T-helper 22 cell (primary cell): ENCODE results near the gene THSD7B.
"Not testable (repeated sequence)": the region's sequence is repeated elsewhere in the genome, so short reads cannot be mapped to it uniquely, and the experiment has no call there.

Source experiments
- DNase-seq: peaks from one replicate; pipeline ENCODE4 v3.0.0-alpha.2; 2020; ENCODE audit warnings: low read depth

The THSD7B gene

DNA sequence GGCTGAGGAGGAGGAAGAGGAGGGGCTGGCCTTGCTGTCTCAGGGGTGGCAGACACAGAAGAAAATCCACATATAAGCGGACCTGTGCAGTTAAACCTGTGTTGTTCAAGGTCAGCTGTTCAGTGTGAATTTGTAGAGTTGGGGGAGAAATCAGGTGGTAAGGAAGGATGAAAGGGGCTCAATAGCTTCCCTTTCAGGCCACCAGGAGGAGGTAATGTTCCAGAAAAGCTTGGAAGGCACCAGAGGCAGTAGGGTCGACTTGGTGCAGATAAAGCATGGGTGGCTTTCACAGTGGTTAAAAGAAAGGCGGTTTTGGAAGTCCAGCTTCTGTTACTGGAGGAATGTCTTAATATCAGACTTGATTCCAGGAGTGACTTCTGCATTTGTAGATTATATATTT lies 167.4 kb downstream of the THSD7B start:
- DNase-seq = no peak

DNA sequence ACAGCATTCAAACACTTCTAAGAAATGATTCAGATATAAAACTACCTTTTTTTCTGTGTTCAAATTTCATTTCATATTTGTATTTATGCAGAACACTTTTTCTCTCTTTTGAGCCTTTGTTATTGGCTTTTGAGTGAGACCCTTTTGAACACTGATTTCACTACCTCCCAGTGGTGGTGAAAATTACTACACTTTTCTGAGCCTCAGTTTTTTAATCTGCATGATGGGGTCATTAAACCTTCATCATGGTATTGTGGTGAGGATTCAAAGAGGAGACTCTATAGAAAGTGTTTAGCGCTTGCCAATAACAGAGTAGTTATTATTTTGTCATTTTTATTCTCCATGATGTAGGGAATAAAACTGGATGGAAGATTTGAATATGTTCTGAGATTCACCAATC lies 169.8 kb downstream of the THSD7B start:
- no peak for DNase-seq

DNA sequence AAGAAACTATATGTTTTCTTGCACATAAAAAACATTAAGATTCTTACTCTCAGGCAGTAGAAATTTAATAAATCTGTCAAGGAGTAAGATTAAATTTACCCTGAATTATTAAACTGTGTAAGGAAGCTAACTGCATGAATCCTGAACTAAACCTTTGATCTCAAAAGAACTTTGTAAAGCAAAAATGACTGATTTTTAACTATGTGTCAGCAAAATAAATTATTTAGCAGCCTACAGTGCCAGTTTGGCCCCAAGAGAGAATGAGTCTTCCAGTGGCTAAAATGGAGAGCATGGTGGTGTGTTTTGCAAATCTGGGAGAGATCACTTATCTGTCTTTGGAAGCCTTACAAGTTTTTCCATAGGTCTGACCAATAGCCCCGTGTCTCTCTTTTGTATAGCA lies 190.7 kb downstream of the THSD7B start:
- no peak for DNase-seq

DNA sequence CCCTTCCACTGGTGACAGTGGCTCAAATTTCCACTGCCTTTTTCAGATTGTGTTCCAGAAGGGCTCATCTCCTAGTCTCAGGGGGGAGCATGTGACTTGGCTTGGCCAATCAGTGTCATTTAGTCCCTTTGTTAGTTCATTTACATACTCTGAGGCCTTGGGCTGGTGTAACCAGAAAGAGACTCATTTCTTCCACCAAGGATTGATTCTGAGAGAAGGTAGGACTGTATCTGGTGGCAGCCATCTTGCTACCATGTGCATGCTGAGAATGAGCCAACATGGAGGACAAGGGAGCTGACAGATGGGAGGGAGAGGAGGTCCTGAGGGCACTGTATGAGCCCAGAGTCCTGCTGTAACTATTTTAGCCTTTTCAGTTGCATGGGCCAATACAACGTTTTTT lies 191.7 kb downstream of the THSD7B start:
- DNase-seq = no peak

DNA sequence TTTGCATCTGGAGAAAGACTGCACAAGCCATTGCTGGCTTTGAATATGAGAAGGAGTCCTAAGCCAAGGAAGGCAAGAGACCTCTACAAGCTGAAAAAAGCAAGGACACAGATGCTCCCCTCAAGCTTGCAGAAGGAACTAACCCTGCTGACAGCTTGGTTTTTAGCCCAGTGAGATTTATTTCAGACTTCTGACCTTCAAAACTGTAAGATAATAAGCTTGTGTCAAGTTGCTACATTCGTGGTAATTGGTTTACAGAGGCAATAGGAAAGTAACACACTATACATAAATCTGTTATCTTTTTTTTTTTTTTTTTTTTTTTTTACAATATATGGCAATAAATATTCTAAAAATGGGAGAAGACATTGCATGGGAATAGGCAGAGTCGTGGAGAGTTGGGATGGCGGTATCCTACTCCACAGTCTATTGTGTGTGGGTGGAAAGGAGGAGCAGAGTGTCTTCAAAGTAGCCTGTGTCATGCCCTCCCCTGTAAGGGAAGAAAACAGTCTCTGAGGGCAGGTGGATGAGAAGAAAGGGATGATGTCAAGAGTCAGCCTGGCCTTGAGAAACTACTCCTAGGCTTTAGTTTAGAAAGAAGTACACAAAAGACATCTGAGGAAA lies 196.9 kb downstream of the THSD7B start:
- DNase-seq = no peak

DNA sequence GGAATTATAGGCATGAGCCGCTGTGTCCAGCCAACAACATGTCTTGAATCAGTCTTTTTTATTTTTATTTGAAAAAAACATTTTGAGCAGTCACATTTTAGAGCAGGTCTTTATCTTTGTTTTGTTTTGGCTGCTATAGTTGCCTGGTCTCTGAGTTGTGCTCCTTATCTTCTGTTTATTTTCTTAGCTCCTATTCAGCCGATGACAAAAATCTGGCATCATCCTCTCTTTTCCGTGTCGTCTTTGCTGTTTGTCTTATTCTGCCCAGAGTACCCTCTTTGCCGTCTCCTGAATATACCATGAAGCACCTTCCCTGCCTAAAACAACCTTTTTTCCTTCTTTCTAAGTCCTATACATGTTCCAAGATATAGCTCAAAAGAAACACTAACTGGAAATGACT lies 201.1 kb downstream of the THSD7B start:
- DNase-seq = no peak

DNA sequence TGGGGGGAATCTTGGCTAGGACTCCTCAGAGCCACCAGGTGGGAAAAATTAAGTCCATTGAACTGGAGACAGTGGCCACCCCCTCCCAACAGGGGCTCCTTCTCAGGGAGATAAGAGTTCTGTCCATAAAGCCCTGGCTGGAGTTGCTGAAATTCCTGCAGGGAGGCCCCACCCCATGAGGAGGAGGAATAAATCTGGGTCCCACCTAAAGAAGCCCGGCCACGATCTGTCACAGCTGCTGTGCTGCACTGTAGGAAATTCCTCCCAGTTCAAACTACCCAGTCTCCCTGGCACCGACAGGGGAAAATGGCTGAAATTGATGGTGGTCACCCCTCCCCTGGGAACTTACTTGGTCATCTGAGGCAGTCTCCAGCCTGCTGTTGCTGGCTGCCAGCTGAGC lies 215.0 kb downstream of the THSD7B start:
- DNase-seq = no peak

DNA sequence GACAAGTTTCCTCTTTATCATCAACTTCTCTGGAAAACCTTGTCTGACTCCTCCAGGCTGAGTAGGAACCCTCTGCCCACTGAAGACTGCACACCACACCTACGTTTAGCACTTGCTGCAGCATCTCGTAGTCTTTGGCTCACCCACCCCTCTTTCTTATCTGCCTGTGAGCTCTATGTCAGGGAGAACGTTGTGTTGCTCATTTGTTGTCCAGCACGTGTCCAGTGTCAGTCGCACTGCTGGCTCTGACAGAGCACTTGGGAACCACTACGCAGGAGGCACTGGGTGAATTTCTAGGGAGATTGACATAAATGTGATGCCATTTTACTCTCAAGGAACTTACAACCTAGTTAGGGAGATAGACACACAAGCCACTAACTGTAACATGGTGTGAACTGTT lies 216.3 kb downstream of the THSD7B start:
- not testable (repeated sequence) for DNase-seq

DNA sequence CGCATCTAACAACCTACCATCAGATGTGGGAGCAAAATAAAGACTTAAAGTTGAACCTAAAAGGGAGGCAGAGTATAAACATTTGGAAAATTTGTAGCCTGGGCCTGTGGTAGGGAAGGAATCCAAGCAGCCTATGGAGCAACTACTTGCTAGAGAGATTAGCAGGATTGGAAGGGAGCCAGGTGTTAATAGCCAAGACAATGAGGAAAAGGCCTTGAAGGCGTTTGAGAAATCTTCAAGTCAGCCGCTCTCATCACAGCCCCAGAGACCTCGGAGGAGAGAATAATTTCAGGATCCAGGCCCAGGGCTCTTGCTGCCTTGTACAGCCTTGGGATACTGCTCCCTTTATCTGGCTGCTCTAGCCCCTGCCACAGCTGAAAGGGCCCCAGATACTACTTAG lies 219.7 kb downstream of the THSD7B start:
- DNase-seq = no peak

DNA sequence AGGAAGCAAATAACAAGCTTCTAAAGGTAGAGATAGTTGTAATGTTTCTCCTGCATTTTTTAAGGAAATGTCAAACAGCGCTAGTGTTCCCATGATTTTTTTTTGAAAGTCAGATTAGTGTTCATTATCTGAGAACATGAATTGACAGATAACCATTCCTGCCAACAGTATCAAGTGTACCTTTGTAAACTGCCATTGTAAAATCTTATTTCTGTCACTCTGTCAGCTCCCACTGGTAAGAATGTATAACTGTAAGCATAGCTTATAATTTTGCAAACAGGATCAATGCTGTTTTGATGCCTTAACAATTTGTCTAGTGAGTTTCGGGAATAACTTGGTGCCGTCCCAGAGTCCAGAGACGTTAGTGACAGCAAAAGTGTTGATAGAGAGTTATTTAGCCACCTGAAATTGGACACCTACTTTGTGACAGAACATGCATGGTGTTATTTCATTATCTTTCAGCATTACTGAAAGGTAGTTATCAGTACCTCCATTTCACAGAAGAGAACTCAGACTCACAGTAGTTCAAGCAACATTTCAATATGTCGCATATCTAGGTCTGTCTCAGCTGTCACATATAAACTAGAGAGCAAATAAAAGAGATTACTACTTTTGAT lies 221.4 kb downstream of the THSD7B start:
- no peak for DNase-seq

DNA sequence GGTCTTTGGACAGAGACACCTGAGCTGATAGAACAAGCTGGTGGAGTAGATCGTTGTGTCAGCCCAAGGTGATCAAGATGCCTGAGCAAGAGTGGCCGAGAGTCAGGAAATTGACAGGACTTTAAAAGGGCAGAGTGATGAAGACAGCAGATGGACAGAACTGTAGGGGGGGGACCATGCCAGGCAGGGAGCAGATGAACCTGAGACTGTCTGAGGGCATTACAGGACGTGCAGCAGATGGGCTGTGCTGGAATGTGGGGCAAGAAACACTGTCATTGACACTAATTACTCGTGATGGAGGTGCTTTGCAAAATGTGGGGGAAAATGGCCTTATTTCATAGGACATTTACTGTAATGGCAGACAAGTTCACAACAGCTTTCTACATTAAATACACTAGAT lies 225.0 kb downstream of the THSD7B start:
- DNase-seq = no peak

DNA sequence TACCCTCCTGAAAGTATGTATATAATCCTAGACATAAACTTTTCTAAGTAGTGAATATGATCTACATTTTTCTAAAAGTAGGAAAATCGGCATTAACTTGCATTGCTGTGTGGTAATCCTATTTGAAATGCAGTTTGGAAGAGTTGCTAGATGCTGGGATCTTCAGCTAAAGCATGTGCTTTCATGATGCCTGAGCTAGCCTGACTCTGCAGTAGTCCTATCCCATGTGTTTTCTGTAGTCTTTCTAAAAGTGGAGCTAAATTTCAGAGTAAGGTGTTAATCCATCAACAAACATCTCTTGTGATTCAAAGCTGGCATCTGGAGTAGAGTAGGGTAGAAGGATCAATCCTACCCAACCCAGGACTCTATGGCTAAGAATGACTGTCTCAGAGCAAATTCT lies 229.4 kb downstream of the THSD7B start:
- no peak for DNase-seq

DNA sequence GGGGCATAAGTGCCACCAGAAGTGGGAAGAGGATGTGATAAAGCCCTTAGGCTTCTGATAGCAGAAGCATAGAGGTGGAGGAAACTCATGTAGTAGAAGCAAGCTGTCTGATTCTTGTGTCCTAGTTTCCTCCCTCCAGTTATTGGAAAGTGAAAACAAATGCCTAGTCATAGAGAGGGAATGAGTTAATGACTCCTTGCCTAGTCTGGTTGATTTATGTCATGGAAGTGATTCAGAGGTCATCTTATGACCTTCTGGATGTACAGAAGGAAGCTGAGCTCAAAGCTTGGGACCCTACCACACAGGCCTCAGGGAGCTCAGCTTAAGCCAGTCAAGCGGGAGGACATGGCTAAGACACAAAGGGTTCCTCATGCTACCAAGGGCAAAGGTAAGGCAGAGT lies 232.2 kb downstream of the THSD7B start:
- no peak for DNase-seq

DNA sequence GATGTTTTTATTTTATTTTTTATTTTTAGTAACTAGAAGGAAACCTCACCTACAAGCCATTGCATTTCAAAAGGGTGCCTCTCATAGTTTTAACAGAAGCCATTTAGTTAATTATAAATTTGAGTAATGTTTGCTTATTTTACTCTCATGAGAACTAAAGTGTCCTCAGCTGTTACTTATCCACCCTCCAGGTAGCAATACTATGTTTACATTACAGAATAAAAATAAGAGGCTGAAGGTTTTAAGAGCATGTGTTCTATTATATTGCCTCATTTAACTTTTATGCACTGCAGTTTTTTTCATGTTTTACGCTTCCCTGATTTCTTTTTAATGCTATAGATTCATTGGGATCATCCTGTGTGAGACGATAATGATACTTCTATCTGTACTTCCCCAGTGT lies 235.5 kb downstream of the THSD7B start:
- DNase-seq = no peak

DNA sequence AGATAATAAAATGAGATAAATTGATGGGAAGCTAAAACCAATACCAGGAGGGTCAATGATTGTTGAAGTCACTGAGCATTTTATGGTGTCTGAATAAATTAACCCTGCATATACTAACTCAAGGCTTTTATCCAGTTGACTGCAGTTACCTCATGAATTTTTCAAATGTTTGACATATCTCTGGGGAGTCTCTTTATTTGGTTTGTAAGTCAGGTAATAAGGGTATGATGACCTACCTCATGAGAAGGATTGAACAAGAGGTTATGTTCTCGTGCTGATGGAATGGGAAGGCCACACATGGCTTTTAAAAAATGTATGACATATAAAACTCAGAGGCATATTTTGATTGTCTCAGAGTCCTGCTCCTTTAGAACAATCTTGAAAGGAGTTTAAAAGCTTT lies 237.6 kb downstream of the THSD7B start:
- DNase-seq = no peak

DNA sequence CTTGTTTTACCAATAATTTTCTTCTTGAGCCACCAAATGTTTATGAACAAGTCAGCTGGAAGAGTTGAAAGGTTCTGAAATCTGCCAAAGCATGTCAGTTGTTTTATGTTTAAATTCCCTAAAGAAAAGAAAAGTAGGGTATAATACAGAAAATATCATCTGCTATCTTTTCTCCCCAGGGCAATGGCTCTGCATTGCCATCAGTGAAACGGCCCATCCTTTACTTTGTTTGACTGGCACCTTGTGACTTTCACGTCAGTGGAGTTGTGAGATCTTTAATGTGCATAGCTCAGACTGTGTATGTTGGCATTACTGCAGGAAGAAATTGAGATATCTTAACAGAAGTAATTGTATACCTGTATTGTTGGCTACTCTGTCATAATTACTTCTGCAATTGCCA lies 239.9 kb downstream of the THSD7B start:
- DNase-seq = no peak

DNA sequence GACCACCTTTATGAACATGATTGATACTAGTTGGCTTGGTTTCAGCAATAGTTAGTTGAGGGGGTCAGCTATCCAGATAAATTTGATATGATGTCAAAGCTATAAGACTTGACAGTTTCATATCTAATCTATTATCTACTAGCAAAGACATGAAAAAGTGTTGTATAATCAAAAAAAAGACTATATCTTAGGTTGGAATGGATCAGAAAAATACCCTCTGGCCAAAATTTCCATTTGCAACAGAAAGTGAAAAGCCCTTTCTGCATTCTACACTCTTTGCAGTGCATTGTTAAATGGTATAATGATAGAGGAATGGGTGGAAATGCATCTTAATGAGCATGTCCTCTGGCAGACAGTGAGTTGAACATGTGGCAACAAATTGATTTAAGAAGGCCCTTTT lies 242.6 kb downstream of the THSD7B start:
- no peak for DNase-seq

DNA sequence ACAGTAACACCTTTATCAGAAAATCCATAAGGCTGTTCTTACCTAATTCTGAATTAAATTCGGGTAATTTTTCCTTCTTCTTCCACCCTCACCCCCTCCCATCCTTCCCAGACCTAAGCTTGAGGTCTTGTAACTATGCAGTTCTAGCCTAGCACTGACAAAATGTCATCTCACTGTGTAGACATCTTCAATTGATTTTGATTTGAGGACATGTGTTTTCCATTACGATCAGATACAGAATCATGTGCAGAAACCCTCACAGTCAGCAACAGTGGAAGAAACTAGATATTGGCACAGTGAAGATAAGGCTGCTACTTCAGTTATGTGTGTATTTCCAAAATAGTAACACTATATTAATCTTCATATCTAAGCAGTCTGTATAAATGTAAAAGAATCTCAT lies 244.6 kb downstream of the THSD7B start:
- no peak for DNase-seq

DNA sequence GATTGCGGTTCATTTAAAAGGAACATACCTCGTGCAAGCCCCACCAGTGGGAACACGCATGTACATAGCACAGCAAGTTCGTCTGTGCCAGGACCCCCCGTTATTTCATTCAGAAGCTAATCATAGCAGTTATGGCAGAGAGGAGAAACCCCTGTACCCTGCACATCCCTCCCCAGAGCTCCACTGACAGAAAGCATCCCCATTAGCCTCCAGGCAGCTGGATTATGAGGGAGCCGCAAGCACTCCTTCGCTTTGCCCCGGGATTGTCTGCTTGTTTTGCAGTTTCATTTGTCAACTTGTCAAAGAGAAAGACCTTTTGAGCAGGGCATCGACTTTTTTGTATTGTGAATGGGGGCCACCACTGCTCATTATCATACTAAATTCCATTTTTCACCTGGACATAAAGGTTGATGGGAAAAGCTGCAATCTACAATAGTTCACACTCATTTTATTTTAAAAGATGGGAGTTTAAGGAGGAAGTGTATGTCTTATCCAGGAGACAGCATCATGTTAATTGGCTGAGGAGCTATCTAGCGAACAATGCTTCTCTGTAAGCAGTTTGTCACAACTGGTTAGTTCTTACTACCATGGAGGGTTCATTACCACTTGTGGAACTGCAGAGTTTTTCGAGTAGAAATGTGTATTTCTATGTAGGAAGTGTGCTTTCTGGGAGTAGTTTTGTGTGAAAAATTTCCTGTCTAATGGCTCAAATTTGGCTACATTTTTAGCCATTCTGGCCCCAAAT lies 255.3 kb downstream of the THSD7B start:
- no peak for DNase-seq

DNA sequence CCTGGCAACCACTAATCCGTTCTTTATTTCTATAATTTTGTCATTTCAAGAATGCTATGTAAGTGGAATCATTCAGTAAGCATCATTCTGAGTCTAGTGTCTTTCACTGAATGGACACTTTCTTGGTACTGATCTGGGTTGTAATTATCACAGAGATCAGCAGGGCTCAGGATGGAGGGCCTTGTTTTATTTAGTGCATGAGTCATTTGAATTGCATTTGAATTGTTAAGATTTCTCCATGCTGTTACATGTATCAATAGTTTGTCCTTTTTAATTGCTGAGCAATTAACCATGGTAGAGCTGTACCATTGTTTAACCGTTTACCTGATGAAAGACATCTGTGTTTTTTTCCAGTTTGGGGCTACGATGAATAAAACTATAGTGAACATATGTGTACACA lies 256.4 kb downstream of the THSD7B start:
- no peak for DNase-seq

DNA sequence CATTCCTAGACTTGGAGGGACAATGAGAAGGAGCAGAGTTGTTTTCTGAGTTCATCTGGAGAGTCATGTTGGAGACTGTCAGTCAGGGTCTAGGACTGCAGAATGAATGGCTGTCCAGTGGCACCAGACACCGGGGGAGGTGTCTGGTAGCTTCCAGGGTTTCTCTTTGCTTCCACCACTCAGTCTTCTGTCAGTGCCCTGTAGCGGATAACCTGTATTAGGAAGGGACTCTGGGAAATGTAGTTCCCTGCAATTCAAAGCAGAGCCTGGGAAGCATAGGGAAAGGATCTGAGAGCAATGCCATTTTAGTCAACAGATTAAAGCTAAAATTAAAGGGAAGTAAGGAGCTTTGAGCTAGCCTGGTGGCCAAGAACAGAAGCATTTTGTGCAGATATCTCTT lies 257.9 kb downstream of the THSD7B start:
- DNase-seq = no peak

DNA sequence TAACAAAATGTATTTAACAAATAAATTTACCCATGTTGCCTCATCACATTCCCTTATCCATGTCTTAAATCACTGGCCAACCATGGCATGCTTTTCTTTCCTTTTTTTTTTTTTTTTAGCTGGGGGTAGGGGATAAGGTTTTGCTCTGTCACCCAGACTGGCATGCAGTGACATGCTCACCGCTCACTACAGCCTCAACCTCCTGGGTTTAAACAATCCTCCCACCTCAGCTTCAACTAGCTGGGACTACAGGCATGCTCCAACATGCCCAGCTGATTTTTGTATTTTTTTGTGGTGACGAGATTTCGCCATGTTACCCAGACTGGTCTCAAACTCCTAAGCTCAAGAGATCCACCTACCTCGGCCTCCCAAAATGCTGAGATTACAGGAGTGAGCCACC lies 266.4 kb downstream of the THSD7B start:
- no peak for DNase-seq

DNA sequence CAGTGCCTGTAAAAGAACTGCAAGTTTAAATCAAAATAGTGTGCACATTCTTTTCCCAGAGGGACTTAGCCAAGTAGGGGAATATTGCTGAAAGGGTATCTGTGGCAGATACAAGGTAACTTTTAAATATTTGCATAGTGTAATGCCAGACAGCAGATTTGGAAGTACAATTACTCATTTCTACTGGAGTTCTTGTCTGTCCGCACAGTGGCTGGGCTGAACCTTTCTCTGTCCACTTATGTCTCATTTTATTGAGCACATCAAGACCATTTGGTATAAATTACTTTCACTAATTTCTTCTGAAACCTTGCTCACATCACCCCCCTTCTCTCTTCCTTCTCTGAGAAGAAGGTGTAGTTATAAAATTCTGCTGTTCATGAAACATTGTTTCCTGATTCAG lies 271.3 kb downstream of the THSD7B start:
- DNase-seq = no peak
